IMR-90 (cell line): ENCODE measurements around the gene ITGA1. TPM values are rescaled to one million over a fixed set of nuclear protein-coding genes. Genes with fewer than 3 reads are reported as not detected.

Experiments
- ATAC-seq: fragments of 200-7000 bp; cut with Tn5 transposase; 2 replicates; pipeline ENCODE4 v1.9.1; 2020; ENCODE audit warnings: low read depth, mild to moderate bottlenecking, moderate library complexity
- BruUV-seq: library from RNA; stranded (reverse); fragments of 400-500 nt; replicated peaks from 2 replicates; lab custom pipeline; 2021; lab: Mats Ljungman, UMichigan
- CTCF ChIA-PET: fragments of 300-600 bp; formaldehyde crosslinking; extraction: SDS; loops from one replicate; lab custom pipeline; 2021; ENCODE audit warnings: antibody characterized with exemption; lab: Yijun Ruan, JAX
- POLR2A ChIA-PET: fragments of 300-600 bp; sonication (Branson Sonifier 250); formaldehyde crosslinking; loops from one replicate; lab custom pipeline; 2022; ENCODE audit warnings: antibody characterized with exemption; ENCODE audit not compliant: unreplicated experiment; lab: Charles Lee
- DNase-seq: peaks from one replicate; pipeline ENCODE4 v3.0.0; 2013
- H2AFZ ChIP-seq: replicated peaks from 2 replicates; pipeline ENCODE3; 2013; ENCODE audit warnings: low read length, mild to moderate bottlenecking; ENCODE audit not compliant: poor library complexity
- H2AK5ac ChIP-seq: 2 replicates; pipeline ENCODE4 v1.6.1; 2013; ENCODE audit warnings: low read depth, low read length, inconsistent platforms
- H2AK9ac ChIP-seq: replicated peaks from 2 replicates; pipeline ENCODE3; 2013; ENCODE audit warnings: mild to moderate bottlenecking, low read depth, low read length, moderate library complexity; ENCODE audit not compliant: poor library complexity
- H2BK120ac ChIP-seq: 2 replicates; pipeline ENCODE4 v1.6.1; 2013; ENCODE audit warnings: low read depth, low read length, inconsistent platforms
- H2BK15ac ChIP-seq: 3 replicates; pipeline ENCODE4 v1.6.1; 2013; ENCODE audit warnings: low read depth, low read length, inconsistent platforms
- H2BK20ac ChIP-seq: 2 replicates; pipeline ENCODE4 v1.6.1; 2013; ENCODE audit warnings: low read depth, mild to moderate bottlenecking, inconsistent platforms, low read length, moderate library complexity
- H2BK5ac ChIP-seq: 2 replicates; pipeline ENCODE4 v1.6.1; 2013; ENCODE audit warnings: mild to moderate bottlenecking, low read depth, low read length, inconsistent platforms; ENCODE audit not compliant: poor library complexity, severe bottlenecking
- H3K14ac ChIP-seq: replicated peaks from 2 replicates; pipeline ENCODE4 v1.6.1; 2013; ENCODE audit warnings: low read depth, low read length, inconsistent platforms
- H3K18ac ChIP-seq: 2 replicates; pipeline ENCODE4 v1.6.1; 2013; ENCODE audit warnings: low read depth, low read length, control low read depth
- H3K23ac ChIP-seq: 2 replicates; pipeline ENCODE4 v1.6.1; 2013; ENCODE audit warnings: low read depth, low read length, inconsistent platforms
- H3K27ac ChIP-seq: 2 replicates; pipeline ENCODE4 v1.5.1; 2013; ENCODE audit warnings: mild to moderate bottlenecking, control low read depth, low read length; ENCODE audit not compliant: insufficient read depth
- H3K27me3 ChIP-seq: 2 replicates; pipeline ENCODE4 v1.6.1; 2013; ENCODE audit warnings: low read length; ENCODE audit not compliant: control insufficient read depth, insufficient read depth
- H3K36me3 ChIP-seq: 2 replicates; pipeline ENCODE4 v1.6.1; 2013; ENCODE audit warnings: low read length, mixed read lengths; ENCODE audit not compliant: control insufficient read depth, insufficient read depth
- H3K4ac ChIP-seq: 2 replicates; pipeline ENCODE4 v1.6.1; 2013; ENCODE audit warnings: low read depth, low read length, inconsistent platforms
- H3K4me1 ChIP-seq: 2 replicates; pipeline ENCODE4 v1.6.1; 2013; ENCODE audit warnings: low read length, mixed read lengths; ENCODE audit not compliant: control insufficient read depth, insufficient read depth
- H3K4me2 ChIP-seq: 2 replicates; pipeline ENCODE4 v1.6.1; 2013; ENCODE audit warnings: low read depth, mild to moderate bottlenecking, control low read depth, low read length, moderate library complexity
- H3K4me3 ChIP-seq: 2 replicates; pipeline ENCODE4 v1.5.1; 2013; ENCODE audit warnings: low read depth, mild to moderate bottlenecking, control low read depth, low read length, moderate library complexity; ENCODE audit not compliant: insufficient read depth
- H3K56ac ChIP-seq: 2 replicates; pipeline ENCODE4 v1.6.1; 2013; ENCODE audit warnings: low read length, inconsistent platforms; ENCODE audit not compliant: insufficient read depth; ENCODE audit errors: extremely low read depth
- H3K79me1 ChIP-seq, 2 experiments: 2 replicates each; pipeline ENCODE4 v1.6.1; 2013; ENCODE audit warnings: low read length in 2 of 2, inconsistent platforms in 1 of 2, low read depth in 1 of 2
- H3K9ac ChIP-seq: 2 replicates; pipeline ENCODE4 v1.6.1; 2013; ENCODE audit warnings: low read depth, low read length, control low read depth
- H3K9me1 ChIP-seq: 2 replicates; pipeline ENCODE4 v1.6.1; 2013; ENCODE audit warnings: low read length, inconsistent platforms; ENCODE audit not compliant: insufficient read depth
- H3K9me3 ChIP-seq: 2 replicates; pipeline ENCODE4 v1.6.1; 2013; ENCODE audit warnings: low read length; ENCODE audit not compliant: control insufficient read depth, insufficient read depth
- H4K20me1 ChIP-seq: 2 replicates; pipeline ENCODE4 v1.6.1; 2013; ENCODE audit warnings: low read length, inconsistent platforms; ENCODE audit not compliant: insufficient read depth
- H4K5ac ChIP-seq: 2 replicates; pipeline ENCODE4 v1.6.1; 2013; ENCODE audit warnings: mild to moderate bottlenecking, low read depth, low read length, control low read depth
- H4K8ac ChIP-seq, 2 experiments: 2 replicates each; pipeline ENCODE4 v1.6.1; 2013; ENCODE audit warnings: low read depth in 2 of 2, low read length in 2 of 2, control low read depth in 1 of 2, inconsistent platforms in 1 of 2
- H4K91ac ChIP-seq: 2 replicates; pipeline ENCODE4 v1.6.1; 2013; ENCODE audit warnings: low read depth, low read length, inconsistent platforms; ENCODE audit not compliant: insufficient read depth
- BHLHE40 ChIP-seq: fragments of 150-350 bp; IDR thresholded peaks from 2 replicates; pipeline ENCODE4 v1.6.1; 2016; ENCODE audit warnings: mild to moderate bottlenecking, low read depth, low read length
- CEBPB ChIP-seq: IDR thresholded peaks from 2 replicates; pipeline ENCODE4 v1.6.1; 2012; ENCODE audit warnings: low read depth, low read length, improper control_type of control experiment
- CHD1 ChIP-seq: IDR thresholded peaks from 2 replicates; pipeline ENCODE4 v1.6.1; 2012; ENCODE audit warnings: low read depth, low read length, improper control_type of control experiment
- FOS ChIP-seq: fragments of 150-350 bp; IDR thresholded peaks from 2 replicates; pipeline ENCODE4 v1.6.1; 2016; ENCODE audit warnings: low read depth, low read length
- MAZ ChIP-seq: IDR thresholded peaks from 2 replicates; pipeline ENCODE4 v1.6.1; 2012; ENCODE audit warnings: low read depth, mild to moderate bottlenecking, low read length, improper control_type of control experiment, moderate library complexity, borderline replicate concordance
- MXI1 ChIP-seq: IDR thresholded peaks from 2 replicates; pipeline ENCODE4 v1.6.1; 2012; ENCODE audit warnings: low read depth, mild to moderate bottlenecking, low read length, moderate library complexity, borderline replicate concordance
- NFE2L2 ChIP-seq: fragments of 150-350 bp; IDR thresholded peaks from 2 replicates; pipeline ENCODE4 v1.6.1; 2016; ENCODE audit warnings: low read depth, mild to moderate bottlenecking, low read length
- POLR2A ChIP-seq: IDR thresholded peaks from 2 replicates; pipeline ENCODE4 v1.6.1; 2012; ENCODE audit warnings: mild to moderate bottlenecking, low read depth, low read length
- RAD21 ChIP-seq: IDR thresholded peaks from 2 replicates; pipeline ENCODE4 v1.6.1; 2012; ENCODE audit warnings: low read length, improper control_type of control experiment
- RCOR1 ChIP-seq: IDR thresholded peaks from 2 replicates; pipeline ENCODE4 v1.6.1; 2012; ENCODE audit warnings: mild to moderate bottlenecking, low read length, improper control_type of control experiment; ENCODE audit not compliant: insufficient replicate concordance
- RFX5 ChIP-seq: IDR thresholded peaks from 2 replicates; pipeline ENCODE4 v1.8.0; 2012; ENCODE audit warnings: low read depth, mild to moderate bottlenecking, low read length, moderate library complexity
- SMC3 ChIP-seq: fragments of 150-350 bp; IDR thresholded peaks from 2 replicates; pipeline ENCODE4 v1.6.1; 2016; ENCODE audit warnings: low read depth, mild to moderate bottlenecking, antibody characterized with exemption, low read length, moderate library complexity
- WGBS, 2 experiments: methylation state at CpG; one replicate each; pipeline versions ENCODE4 v1.1.5 to v1.1.7; 2013; ENCODE audit warnings: missing lambda C conversion rate in 2 of 2; ENCODE audit not compliant: insufficient read length in 1 of 2; ENCODE audit errors: extremely low coverage in 2 of 2; 5-methylcytosine and 5-hydroxymethylcytosine counted together
- dilution Hi-C: fragments of 300-500 bp; cut with HindIII; formaldehyde crosslinking; loops from one replicate; pipeline ENCODE4 v1.14.3; 2018; ENCODE audit warnings: low sequenced_read_pairs; ENCODE audit not compliant: unreplicated experiment
- in situ Hi-C: fragments of 300-500 bp; cut with MboI; formaldehyde crosslinking; loops from 3 replicates; pipeline ENCODE4 v1.14.3; 2019; ENCODE audit warnings: low sequenced_read_pairs, inconsistent platforms, mixed read lengths
- intact Hi-C: fragments of 100-400 bp; cut with micrococcal nuclease; formaldehyde crosslinking; loops from 2 replicates; pipeline ENCODE4 v1.10.0; 2022
- polyA plus RNA-seq, 3 experiments: library from polyadenylated mRNA; depleted of rRNA; stranded (reverse); fragments of >200 nt; gene quantifications; 2 replicates each; pipeline ENCODE4 v1.2.3, GENCODE V29; 2012; ENCODE audit warnings: low replicate concordance in 1 of 3
- total RNA-seq: library from RNA; depleted of rRNA; stranded (reverse); fragments of >200 nt; gene quantifications from 2 replicates; pipeline ENCODE4 v1.2.3, GENCODE V29; 2012
- TF ChIP-seq, protein P1 (sequence below): fragments of 150-350 bp; IDR thresholded peaks from 2 replicates; pipeline ENCODE4 v1.6.1; 2017; ENCODE audit warnings: mild to moderate bottlenecking, antibody characterized with exemption, low read length, low read depth
- TF ChIP-seq, protein P2 (sequence below): conservative IDR thresholded peaks from 2 replicates; pipeline ENCODE4 v1.5.1; 2012; ENCODE audit warnings: mild to moderate bottlenecking, low read depth, low read length, improper control_type of control experiment
- TF ChIP-seq, protein P3 (sequence below): fragments of 150-350 bp; IDR thresholded peaks from 2 replicates; pipeline ENCODE4 v1.6.1; 2016; ENCODE audit warnings: low read depth, mild to moderate bottlenecking, low read length, moderate library complexity, borderline replicate concordance

The ITGA1 gene
- total and polyA plus RNA-seq, 2 of the 4 experiments (the other 2 are of a cell fraction) = 22.3 to 95.2 TPM

DNA sequence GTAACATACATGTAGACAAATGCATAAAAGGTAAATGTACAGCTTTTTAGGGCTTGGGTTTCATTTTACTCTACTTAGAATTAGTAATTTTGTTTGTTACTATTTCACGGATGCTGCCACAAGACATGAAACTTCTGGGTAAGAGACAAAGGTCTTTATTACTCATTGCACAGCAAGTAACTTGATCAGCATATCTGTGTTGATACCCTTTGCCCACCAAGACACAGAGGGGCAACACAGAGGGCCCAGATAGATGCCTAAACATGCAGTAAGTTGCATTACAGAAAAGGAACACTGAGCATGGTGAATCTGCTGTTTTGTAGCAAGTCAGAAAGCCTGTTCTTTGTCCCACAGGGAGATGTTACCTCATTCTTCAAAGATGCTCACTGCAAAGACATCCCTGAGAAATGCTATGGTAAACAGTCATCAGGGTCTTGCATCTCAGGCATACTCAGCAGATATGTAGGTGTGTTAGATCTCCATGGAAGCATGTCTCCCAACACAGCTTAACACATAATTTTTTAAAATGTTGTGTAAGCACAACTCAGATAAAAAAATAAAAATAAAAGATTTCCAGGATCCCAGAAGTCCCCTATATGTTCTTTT is 211.7 kb downstream of the ITGA1 start:
- BruUV-seq = no TSS peak
- no peak overlapping the region for H2AFZ ChIP-seq
- H3K79me1 ChIP-seq = peaks cover 7 to 49% of the 10 kb centered on the region in 2 experiments
- 0 out of 2 replicates have a peak overlapping the region, but pooled peaks have one; percentile 1 for H2BK20ac ChIP-seq
- H2AK5ac ChIP-seq = no peak overlapping the region
- H3K27ac ChIP-seq = peak overlapping the region; percentile 61; the same call in 1 of the 2 replicates
- H4K20me1 ChIP-seq = peaks cover 10% of the 10 kb centered on the region; the same call in 1 of the 2 replicates
- H3K18ac ChIP-seq = peak overlapping the region; percentile 69
- H4K91ac ChIP-seq = no peak overlapping the region
- peak overlapping the region; percentile 2; the same call in 1 of the 2 replicates for H3K23ac ChIP-seq
- H2BK120ac ChIP-seq = no peak overlapping the region
- ATAC-seq (peak; percentile 58), DNase-seq (peak; percentile 83)
- no peaks in the 10 kb centered on the region for H3K27me3 ChIP-seq
- H3K9me1 ChIP-seq = peaks cover 13% of the 10 kb centered on the region; the same call in 1 of the 2 replicates
- H3K4me3 ChIP-seq = no peak overlapping the region
- no CpG with 5 or more reads among the region's 1 CpG for WGBS, 2 experiments
- peak overlapping the region; percentile 84 for H3K4me2 ChIP-seq
- peaks cover 18% of the 10 kb centered on the region for H3K4me1 ChIP-seq
- ChIA-PET CTCF (interaction anchor here (1.1 to 1.5 kb wide), 2 partner anchors 11 to 25 kb away, joined by 3 read pairs; no protein-coding TSS in a partner anchor), POLR2A (no interaction called here)
- H3K9ac ChIP-seq = no peak overlapping the region
- peak overlapping the region; percentile 96 for H4K5ac ChIP-seq
- H3K36me3 ChIP-seq = peaks cover 3% of the 10 kb centered on the region; the same call in 1 of the 2 replicates
- intact Hi-C loops (no loop called here), dilution Hi-C loops (no loop called here), in situ Hi-C loops (no loop called here)
- peak overlapping the region; percentile 12; the same call in 1 of the 2 replicates for H3K4ac ChIP-seq
- H4K8ac ChIP-seq = peak overlapping the region in 1 of 2 experiments; percentile 2; a peak in 1 of 4 replicates
- H2BK15ac ChIP-seq = no peak overlapping the region
- no peaks in the 10 kb centered on the region for H3K9me3 ChIP-seq
- H3K14ac ChIP-seq = 0 out of 2 replicates have a peak overlapping the region, but pooled peaks have one; percentile 1
- no peak overlapping the region for H2AK9ac ChIP-seq
- H2BK5ac ChIP-seq = peak overlapping the region; percentile 3
- no peak overlapping the region for H3K56ac ChIP-seq
- TF ChIP-seq RAD21 = no peak
- no peak for TF ChIP-seq RCOR1
- peak; percentile 64 for TF ChIP-seq NFE2L2
- TF ChIP-seq FOS = peak; percentile 21; the same call in 1 of the 2 replicates
- TF ChIP-seq, protein P1, sequence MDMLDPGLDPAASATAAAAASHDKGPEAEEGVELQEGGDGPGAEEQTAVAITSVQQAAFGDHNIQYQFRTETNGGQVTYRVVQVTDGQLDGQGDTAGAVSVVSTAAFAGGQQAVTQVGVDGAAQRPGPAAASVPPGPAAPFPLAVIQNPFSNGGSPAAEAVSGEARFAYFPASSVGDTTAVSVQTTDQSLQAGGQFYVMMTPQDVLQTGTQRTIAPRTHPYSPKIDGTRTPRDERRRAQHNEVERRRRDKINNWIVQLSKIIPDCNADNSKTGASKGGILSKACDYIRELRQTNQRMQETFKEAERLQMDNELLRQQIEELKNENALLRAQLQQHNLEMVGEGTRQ = no peak
- TF ChIP-seq, protein P2, sequence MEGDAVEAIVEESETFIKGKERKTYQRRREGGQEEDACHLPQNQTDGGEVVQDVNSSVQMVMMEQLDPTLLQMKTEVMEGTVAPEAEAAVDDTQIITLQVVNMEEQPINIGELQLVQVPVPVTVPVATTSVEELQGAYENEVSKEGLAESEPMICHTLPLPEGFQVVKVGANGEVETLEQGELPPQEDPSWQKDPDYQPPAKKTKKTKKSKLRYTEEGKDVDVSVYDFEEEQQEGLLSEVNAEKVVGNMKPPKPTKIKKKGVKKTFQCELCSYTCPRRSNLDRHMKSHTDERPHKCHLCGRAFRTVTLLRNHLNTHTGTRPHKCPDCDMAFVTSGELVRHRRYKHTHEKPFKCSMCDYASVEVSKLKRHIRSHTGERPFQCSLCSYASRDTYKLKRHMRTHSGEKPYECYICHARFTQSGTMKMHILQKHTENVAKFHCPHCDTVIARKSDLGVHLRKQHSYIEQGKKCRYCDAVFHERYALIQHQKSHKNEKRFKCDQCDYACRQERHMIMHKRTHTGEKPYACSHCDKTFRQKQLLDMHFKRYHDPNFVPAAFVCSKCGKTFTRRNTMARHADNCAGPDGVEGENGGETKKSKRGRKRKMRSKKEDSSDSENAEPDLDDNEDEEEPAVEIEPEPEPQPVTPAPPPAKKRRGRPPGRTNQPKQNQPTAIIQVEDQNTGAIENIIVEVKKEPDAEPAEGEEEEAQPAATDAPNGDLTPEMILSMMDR = no peak
- TF ChIP-seq MAZ = no peak
- TF ChIP-seq, protein P3, sequence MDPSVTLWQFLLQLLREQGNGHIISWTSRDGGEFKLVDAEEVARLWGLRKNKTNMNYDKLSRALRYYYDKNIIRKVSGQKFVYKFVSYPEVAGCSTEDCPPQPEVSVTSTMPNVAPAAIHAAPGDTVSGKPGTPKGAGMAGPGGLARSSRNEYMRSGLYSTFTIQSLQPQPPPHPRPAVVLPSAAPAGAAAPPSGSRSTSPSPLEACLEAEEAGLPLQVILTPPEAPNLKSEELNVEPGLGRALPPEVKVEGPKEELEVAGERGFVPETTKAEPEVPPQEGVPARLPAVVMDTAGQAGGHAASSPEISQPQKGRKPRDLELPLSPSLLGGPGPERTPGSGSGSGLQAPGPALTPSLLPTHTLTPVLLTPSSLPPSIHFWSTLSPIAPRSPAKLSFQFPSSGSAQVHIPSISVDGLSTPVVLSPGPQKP = no peak
- no peak for TF ChIP-seq MXI1
- TF ChIP-seq POLR2A = no peak
- TF ChIP-seq RFX5 = no peak
- peak; percentile 80 for TF ChIP-seq CEBPB
- TF ChIP-seq SMC3 = no peak
- TF ChIP-seq CHD1 = no peak
- no peak for TF ChIP-seq BHLHE40
